Mesothelial cell of epicardium (in vitro differentiated cells): ENCODE data around the gene SAMD7. TPM values are rescaled to one million over a fixed set of nuclear protein-coding genes. Genes with fewer than 3 reads are reported as not detected.

Experiments used
- DNase-seq, 2 experiments: peaks; one replicate each; pipeline ENCODE4 v3.0.0; 2021; ENCODE audit warnings: low spot score in 2 of 2; ENCODE audit not compliant: unreplicated experiment in 2 of 2
- H3K27ac Mint-ChIP-seq: 2 replicates; pipeline ENCODE4 v1.8.0; 2021; ENCODE audit warnings: mixed read lengths
- H3K27me3 Mint-ChIP-seq: 2 replicates; pipeline ENCODE4 v1.8.0; 2021; ENCODE audit warnings: low read depth, mixed read lengths
- H3K36me3 Mint-ChIP-seq: 2 replicates; pipeline ENCODE4 v1.8.0; 2021; ENCODE audit warnings: mixed read lengths
- H3K4me1 Mint-ChIP-seq: 2 replicates; pipeline ENCODE4 v1.8.0; 2021; ENCODE audit warnings: mixed read lengths
- H3K4me3 Mint-ChIP-seq: 2 replicates; pipeline ENCODE4 v1.8.0; 2021; ENCODE audit warnings: mild to moderate bottlenecking, moderate library complexity, mixed read lengths
- H3K9me3 Mint-ChIP-seq: 2 replicates; pipeline ENCODE4 v1.8.0; 2021; ENCODE audit warnings: mixed read lengths
- CTCF ChIP-seq: fragments of 200-600 bp; sonication (generic); IDR thresholded peaks from one replicate; pipeline ENCODE4 v1.5.0; 2021; ENCODE audit warnings: antibody characterized with exemption; ENCODE audit not compliant: unreplicated experiment
- total RNA-seq: library from RNA; stranded (reverse); gene quantifications from 3 replicates; pipeline ENCODE4 v1.2.1, GENCODE V29; 2021

The SAMD7 gene
- total RNA-seq, 1 donor from 2014 or later: not detected

- no peak for DNase-seq
- Mint-ChIP-seq H3K36me3 (no peaks in the 10 kb centered on the region), H3K9me3 (peaks cover under 1% of the 10 kb centered on the region), H3K4me3 (no peak overlapping the region), H3K27ac (no peak overlapping the region), H3K27me3 (no peaks in the 10 kb centered on the region), H3K4me1 (peaks cover 5% of the 10 kb centered on the region)
- TF ChIP-seq CTCF: no peak
Observed at GRCh38 chr3:169894110-169894509, 17.3 kb upstream of the SAMD7 start.

GRCh38 chr3:169895072-169895471 lies 16.3 kb upstream of the SAMD7 start:
- no peak for TF ChIP-seq CTCF
- Mint-ChIP-seq H3K9me3 (peaks cover 7% of the 10 kb centered on the region), H3K36me3 (no peaks in the 10 kb centered on the region), H3K4me1 (peaks cover 5% of the 10 kb centered on the region), H3K27me3 (no peaks in the 10 kb centered on the region), H3K4me3 (no peak overlapping the region), H3K27ac (no peak overlapping the region)
- no peak for DNase-seq

- no peak for TF ChIP-seq CTCF
- peaks cover 3% of the 10 kb centered on the region for H3K36me3 Mint-ChIP-seq
- no peak overlapping the region for H3K4me3 Mint-ChIP-seq
- H3K27ac Mint-ChIP-seq: no peak overlapping the region
- DNase-seq: no peak
- H3K9me3 Mint-ChIP-seq: peaks cover 21% of the 10 kb centered on the region
- H3K4me1 Mint-ChIP-seq: peaks cover 5% of the 10 kb centered on the region
- H3K27me3 Mint-ChIP-seq: no peaks in the 10 kb centered on the region
Observed at GRCh38 chr3:169897284-169897683, 14.1 kb upstream of the SAMD7 start.

- Mint-ChIP-seq H3K27ac (no peak overlapping the region), H3K4me1 (no peaks in the 10 kb centered on the region), H3K36me3 (peaks cover 3% of the 10 kb centered on the region), H3K9me3 (peaks cover 33% of the 10 kb centered on the region), H3K4me3 (no peak overlapping the region), H3K27me3 (no peaks in the 10 kb centered on the region)
- no peak for DNase-seq
- TF ChIP-seq CTCF: no peak
Observed at GRCh38 chr3:169901453-169901852, 9.9 kb upstream of the SAMD7 start.

- H3K4me3 Mint-ChIP-seq: no peak overlapping the region
- peaks cover 3% of the 10 kb centered on the region for H3K36me3 Mint-ChIP-seq
- no peaks in the 10 kb centered on the region for H3K4me1 Mint-ChIP-seq
- H3K9me3 Mint-ChIP-seq: peaks cover 23% of the 10 kb centered on the region
- TF ChIP-seq CTCF: no peak
- DNase-seq: no peak
- peaks cover 5% of the 10 kb centered on the region for H3K27me3 Mint-ChIP-seq
- no peak overlapping the region for H3K27ac Mint-ChIP-seq
Observed at GRCh38 chr3:169905404-169905803, 6.0 kb upstream of the SAMD7 start.

- TF ChIP-seq CTCF: no peak
- no peak overlapping the region for H3K27ac Mint-ChIP-seq
- H3K4me3 Mint-ChIP-seq: no peak overlapping the region
- H3K27me3 Mint-ChIP-seq: peaks cover 5% of the 10 kb centered on the region
- H3K4me1 Mint-ChIP-seq: no peaks in the 10 kb centered on the region
- peaks cover 12% of the 10 kb centered on the region for H3K9me3 Mint-ChIP-seq
- DNase-seq: no peak
- no peaks in the 10 kb centered on the region for H3K36me3 Mint-ChIP-seq
Observed at GRCh38 chr3:169907476-169907875, 3.9 kb upstream of the SAMD7 start.
